HCEC 1CT (cell line): ENCODE data around the gene LAYN.

Experiments used
- DNase-seq: peaks from one replicate; pipeline ENCODE4 v3.0.0-alpha.2; 2017

The LAYN gene, protein sequence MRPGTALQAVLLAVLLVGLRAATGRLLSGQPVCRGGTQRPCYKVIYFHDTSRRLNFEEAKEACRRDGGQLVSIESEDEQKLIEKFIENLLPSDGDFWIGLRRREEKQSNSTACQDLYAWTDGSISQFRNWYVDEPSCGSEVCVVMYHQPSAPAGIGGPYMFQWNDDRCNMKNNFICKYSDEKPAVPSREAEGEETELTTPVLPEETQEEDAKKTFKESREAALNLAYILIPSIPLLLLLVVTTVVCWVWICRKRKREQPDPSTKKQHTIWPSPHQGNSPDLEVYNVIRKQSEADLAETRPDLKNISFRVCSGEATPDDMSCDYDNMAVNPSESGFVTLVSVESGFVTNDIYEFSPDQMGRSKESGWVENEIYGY

DNA sequence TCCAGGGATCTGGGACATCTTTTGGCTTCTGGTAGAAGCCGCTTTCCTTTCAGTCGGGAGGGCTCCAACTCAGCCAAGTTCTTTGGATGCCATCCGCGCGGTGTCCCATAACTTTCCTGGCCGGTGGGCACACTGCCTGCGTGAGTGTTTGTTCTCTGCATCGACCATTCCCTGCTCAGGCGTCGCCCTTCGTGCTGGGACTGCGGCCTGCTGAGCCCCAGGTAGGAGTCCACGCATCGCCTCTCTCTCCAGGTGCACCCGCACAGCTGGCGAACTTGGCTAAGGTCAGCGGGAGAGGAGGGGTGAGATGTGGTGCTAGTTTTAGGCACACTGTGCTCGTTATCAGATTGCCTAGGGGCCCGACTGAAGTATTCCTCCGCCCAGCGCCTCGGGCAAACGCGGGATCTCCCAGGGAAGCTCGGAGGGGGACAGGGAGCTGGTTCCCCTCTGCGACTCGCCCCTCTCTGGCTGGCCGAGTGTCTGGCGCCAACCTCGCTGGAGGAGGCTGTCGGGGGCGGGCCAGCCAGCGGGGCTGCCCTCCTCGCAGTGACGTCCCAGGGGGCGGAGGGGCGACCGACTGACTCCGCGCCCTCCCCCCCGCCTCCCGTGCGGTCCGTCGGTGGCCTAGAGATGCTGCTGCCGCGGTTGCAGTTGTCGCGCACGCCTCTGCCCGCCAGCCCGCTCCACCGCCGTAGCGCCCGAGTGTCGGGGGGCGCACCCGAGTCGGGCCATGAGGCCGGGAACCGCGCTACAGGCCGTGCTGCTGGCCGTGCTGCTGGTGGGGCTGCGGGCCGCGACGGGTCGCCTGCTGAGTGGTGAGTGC, at the start of gene LAYN:
Gene LAYN, plus strand, starts transcription at position 607 of the 823 bp plus-strand sequence. Its CDS starts 124 bp downstream, at position 731.
- peak; percentile 49 for DNase-seq

DNA sequence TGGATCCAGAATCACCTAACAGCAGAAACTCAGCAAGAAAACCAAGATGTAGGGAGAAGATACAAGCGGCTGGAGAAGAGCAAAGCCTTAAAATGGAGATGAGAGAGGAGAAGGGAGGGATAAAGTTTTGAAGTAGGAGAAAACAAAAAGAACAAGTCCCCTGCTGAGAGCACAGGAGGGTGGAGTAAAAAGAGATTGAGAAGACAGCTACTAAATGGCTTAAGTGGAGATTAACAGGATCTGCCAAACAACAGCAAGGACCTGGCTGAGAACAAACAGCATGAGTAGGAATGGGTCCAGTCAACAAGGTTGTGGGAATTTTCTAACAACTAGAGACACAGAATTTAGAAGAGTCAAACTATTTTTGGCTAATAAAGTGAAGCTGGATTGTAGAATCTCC, 46.5 kb upstream of the LAYN start:
- DNase-seq: no peak

- peak; percentile 38 for DNase-seq
Measured at GRCh38 chr11:111499483-111499882, 41.0 kb upstream of the LAYN start.

- DNase-seq: no peak
Measured at GRCh38 chr11:111500481-111500880, 40.0 kb upstream of the LAYN start.

GRCh38 chr11:111502611-111503010, 37.9 kb upstream of the LAYN start:
- no peak for DNase-seq

DNA sequence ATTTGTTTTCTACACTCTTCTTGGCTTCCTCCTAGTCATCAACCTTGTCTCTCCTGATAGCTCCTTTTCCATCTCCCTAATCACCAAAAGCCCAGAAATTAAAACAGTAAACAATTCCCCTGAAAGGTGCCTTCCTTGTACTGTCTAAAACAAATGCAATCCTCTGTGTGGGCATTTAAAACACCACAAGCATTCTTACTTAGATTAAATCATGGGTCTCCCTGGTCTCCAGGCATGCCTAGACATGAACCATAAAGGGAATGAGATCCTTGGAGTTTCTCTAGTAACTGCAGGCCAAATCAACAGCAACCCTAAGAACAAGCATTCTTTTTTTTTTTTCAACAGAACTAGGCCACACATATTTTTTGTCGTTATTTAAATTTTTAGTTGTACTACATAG, 30.2 kb upstream of the LAYN start:
- DNase-seq: no peak

- no peak for DNase-seq
Measured at GRCh38 chr11:111512296-111513239, 28.0 kb upstream of the LAYN start, which contains the start of gene BTG4. Gene BTG4, minus strand, starts transcription at chr11:111512386. Its CDS starts 13,610 bp downstream, at chr11:111498776.

GRCh38 chr11:111513240-111513605, 27.3 kb upstream of the LAYN start:
- no peak for DNase-seq

DNA sequence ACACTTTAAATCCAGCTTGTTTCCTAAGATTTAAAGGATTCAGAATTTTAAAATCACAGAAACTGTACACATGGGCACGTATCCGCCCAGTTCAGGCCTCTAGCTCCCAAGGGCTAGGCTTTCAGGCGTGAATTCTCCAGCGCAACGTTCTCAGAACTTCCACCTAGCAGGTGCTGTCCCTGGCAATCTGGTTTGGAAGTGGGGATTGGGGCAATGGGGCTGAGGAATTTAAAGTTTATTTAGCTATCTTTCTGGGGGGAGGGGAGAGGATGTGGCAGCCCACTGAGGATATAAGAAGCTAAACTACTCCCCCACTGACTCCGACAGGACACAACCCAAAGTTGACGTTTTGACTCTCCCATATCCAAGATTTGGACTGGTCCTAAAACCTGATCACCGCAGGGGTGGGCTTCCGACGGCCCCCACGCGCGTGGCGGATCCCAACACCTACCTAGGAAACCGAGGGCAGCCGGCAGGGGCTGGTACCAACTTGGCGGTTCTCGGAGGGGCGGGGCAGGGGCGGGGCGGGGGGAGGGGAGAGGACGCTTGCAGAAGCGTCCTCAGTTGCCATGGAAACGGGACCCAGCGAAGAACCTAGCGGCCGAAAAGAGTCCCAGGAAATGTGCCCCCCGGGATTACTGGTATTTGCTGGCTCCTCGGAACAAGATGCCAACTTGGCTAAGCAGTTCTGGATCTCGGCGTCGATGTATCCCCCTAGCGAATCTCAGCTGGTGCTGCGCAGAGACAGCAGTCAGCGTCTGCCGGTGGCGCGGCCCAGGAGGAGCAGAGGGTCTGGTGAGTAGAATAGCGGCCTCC, 26.1 kb upstream of the LAYN start, which contains the start of gene HOATZ:
Gene HOATZ, plus strand, starts transcription at position 563 of the 816 bp plus-strand sequence. Its CDS starts 7 bp downstream, at position 570.
- DNase-seq: no peak

DNA sequence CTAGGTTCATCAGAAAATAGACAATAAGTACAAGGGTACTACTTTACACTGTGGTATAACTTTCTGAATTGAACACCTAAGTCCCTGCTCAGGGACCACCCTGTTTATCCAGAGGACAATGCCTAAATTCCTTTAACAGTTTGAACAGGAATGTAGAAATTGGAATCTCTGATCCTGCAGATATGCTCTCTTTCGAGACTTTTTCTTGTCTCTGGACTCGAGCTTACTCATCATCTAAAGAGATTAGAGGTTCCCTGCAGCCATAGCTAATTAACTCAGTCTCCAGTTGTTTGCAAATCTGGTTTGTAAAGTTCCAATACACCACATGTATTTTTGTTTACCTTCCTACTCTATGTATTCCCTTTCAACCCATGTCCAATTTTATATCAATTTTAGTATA, 24.9 kb upstream of the LAYN start:
- DNase-seq: no peak

DNA sequence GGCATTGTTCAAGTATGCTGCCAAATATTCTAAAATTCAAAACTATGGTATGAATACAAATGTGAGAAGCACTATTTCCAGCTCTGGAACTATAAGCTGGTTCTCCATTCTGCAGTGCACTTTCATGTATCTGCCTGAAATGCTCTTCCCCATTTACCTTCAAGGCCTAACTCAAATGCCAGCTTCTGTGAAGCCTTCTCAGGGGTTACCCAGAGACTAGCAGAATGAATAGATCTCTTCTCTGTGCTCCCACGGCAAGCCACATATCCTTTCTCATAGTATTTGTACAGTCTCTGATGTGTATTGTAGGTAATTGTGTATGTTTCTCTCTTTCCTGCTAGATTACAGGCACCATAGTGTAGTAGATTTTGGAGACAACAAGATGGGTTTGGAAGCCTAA, 21.9 kb upstream of the LAYN start:
- no peak for DNase-seq

GRCh38 chr11:111520560-111520959, 20.0 kb upstream of the LAYN start:
- peak; percentile 23 for DNase-seq

DNA sequence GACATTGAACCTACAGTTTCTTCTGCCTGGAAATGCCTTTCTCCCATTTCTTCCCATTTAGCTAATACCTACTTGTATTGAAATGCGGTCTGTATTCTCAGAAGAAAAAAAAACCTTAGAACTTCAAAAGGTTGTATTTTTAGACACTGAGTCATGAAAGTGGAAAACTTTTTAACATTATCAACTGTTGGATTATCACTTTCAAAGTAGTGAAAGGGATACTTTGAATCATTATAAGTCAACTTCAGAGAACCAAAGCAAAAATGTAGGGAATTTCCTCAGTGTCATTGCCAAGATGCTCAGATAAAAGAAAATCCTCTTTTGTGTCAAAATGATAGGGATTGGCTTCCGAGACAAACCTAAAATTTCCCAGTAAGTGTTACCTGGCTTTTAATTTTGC, 19.4 kb upstream of the LAYN start:
- peak; percentile 26 for DNase-seq

- DNase-seq: no peak
Measured at GRCh38 chr11:111522426-111522825, 18.1 kb upstream of the LAYN start.

- DNase-seq: no peak
Measured at GRCh38 chr11:111523343-111523742, 17.2 kb upstream of the LAYN start.

- no peak for DNase-seq
Measured at GRCh38 chr11:111524056-111524455, 16.5 kb upstream of the LAYN start.

- DNase-seq: no peak
Measured at GRCh38 chr11:111525456-111525855, 15.1 kb upstream of the LAYN start.

GRCh38 chr11:111526501-111526900, 14.0 kb upstream of the LAYN start:
- peak; percentile 87 for DNase-seq

DNA sequence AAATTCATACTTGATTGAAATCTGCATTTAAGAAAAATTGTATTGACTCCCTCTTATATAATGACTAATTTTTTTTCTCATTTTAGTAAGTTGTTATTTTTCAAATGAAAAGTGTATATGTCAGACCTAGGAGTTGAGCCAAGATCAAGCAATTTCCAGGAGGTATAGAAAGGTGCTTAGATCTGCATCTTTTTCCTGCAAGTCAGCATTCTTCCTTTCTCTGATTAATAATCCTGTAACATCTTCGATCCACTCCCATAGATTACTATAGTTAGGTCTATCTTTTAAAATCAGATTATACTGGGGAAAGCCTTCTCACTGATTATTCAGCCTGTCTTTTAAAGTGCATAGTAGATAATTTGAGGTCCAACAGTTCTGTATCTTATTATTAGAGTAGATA, 13.2 kb upstream of the LAYN start:
- DNase-seq: no peak

DNA sequence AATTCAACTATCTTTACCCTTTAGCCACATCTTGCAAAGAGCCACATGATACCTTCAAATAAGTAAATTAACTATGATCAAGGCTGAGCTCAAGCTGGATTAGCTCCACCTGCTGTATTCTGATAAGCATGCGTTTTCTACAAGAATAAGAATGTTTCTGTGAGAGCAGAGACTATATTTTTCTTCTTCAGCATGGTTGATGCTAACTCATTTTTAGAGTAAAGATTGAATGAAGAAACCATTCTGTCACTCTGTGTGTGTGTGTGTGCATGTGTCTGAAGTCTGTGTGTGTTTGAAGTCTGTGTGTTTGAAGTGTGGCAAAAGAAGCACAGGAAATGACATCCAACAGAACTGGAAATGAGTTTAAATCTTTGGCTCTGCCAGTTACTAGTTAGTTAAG, 12.0 kb upstream of the LAYN start:
- DNase-seq: peak; percentile 42

DNA sequence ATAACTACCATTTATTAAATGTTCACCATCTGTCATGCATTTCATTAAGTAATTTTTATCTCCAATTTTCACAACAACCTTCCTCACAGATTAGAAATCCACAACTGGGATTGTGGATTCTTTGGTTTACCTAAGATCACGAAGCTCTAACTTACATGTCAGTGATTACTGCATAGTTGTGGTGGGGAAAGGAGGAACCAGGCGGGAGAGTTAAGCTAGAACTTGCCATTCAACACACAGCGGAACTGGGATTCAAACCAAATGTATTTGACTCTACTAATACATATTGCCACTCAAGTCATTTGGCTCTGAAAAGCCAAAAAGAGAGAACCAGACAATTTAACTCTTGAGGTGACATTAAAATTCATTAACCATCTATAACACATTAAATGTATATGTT, 10.4 kb upstream of the LAYN start:
- peak; percentile 42 for DNase-seq

DNA sequence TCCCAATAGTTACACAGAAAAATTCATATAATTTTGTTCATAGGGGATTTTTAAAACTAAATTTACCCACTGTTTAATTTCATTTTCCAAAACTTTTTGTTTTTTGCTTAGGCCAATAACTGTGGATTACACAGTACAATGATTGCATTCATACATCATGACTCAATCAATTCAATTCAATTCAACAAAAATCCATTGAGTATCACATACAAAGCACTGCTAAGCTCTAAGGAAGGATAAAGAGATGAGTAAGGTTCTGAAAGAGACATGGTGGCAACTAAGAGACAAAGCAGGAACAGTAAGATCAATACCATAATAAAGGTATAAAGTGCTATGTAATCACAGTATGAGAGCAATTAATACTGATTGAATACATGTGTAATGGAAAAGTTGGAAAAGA, 9.4 kb upstream of the LAYN start:
- peak; percentile 74 for DNase-seq
